AG10803 (cell line): ENCODE data around the gene OTOP2.

Experiments used
- DNase-seq: peaks from one replicate; pipeline ENCODE4 v3.0.0; 2010; ENCODE audit warnings: low read depth
- H3K4me3 ChIP-seq: 2 replicates; pipeline ENCODE4 v1.5.1; 2011; ENCODE audit warnings: mild to moderate bottlenecking, low read length, control low read depth
- CTCF ChIP-seq: conservative IDR thresholded peaks from 2 replicates; pipeline ENCODE4 v1.5.1; 2011; ENCODE audit warnings: mild to moderate bottlenecking, low read length, control low read depth, inconsistent platforms

OTOP2 gene

DNA sequence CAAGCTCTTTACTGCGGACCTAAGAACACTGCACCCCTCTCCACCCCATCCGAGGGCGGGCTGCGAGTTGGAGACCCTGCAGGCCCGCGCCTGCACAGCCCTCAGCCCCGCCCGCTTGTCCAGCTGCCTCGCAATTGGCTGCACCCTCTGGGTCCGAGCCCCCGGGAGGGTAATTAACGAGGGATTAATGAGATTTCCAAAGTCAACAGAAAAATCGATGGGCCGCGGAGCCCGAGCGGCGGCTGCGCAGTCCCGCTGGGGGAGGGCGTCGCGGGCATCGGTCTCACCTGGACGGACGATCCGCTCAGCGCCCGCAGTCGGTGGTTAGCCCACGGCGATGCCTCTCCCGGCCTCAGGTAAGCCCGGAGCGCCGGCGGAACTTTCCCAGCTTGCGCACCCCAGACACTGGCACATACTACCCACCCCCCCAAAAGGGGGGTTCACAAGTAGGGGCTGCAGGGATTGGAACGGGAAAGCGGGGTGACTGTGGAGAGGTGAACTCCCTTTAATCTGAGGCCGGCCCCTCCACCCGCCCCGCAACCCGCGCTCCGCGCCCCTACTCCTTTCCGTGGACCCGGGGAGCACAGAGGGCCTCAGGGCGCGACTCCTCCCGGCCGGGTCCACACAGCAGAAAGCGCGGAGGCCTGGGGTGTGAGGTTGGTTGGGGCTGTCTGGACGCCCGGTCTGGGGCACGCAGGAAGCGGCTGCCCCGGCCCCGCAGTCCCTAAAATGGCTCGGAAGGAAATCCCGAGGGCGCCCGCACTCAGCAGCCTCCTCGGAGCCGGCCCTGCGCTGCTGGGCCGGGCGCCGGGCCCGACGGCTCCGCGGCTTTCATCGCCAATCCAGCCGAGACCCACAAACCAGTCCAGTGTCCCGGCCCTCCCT lies 11.8 kb downstream of the OTOP2 start, which contains the start of gene OTOP3:
TSS of gene OTOP3 (plus strand) at position 314 of the 885 bp plus-strand sequence. CDS start at position 338, 24 bp downstream.
- no peak within 1 kb of the TSS for H3K4me3 ChIP-seq
- no peak for DNase-seq

GRCh38 chr17:74936470-74936799 lies 12.4 kb downstream of the OTOP2 start:
- H3K4me3 ChIP-seq, result no peak overlapping the region
- no peak for DNase-seq
- TF ChIP-seq CTCF, result no peak

More for the DNA sequence above, 11.8 kb downstream of the OTOP2 start, which contains the start of gene OTOP3:
- no peak for TF ChIP-seq CTCF

GRCh38 chr17:74937064-74938051 lies 13.3 kb downstream of the OTOP2 start:
- no peak overlapping the region for H3K4me3 ChIP-seq
- TF ChIP-seq CTCF, result no peak
- no peak for DNase-seq

- H3K4me3 ChIP-seq, result no peak overlapping the region
- no peak for TF ChIP-seq CTCF
- DNase-seq, result no peak
Measured at GRCh38 chr17:74938194-74938950, 14.3 kb downstream of the OTOP2 start.

- no peak for DNase-seq
- TF ChIP-seq CTCF, result no peak
- no peak overlapping the region for H3K4me3 ChIP-seq
Measured at GRCh38 chr17:74939534-74939933, 15.5 kb downstream of the OTOP2 start.

DNA sequence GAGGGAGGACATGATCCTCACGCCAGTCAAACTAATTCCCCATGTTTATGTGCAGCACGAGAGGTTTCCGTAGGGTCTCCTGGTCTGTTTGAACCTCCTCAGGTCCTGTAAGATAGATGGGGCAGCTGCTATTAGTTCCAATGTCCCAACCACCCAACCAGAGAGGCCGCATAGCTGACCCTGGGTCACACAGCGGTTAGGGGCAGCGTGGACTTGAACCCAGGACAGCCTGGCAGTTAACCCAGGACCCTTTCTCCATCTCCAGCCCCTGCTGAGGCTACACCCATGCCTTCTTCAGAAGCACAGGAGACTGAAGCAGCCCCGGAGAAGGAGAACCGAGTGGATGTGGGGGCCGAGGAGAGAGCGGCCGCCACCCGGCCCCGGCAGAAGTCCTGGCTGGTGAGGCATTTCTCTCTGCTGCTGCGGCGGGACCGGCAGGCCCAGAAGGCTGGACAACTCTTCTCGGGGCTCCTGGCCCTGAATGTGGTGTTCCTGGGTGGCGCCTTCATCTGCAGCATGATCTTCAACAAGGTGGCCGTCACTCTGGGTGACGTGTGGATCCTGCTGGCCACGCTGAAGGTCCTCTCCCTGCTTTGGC lies 17.2 kb downstream of the OTOP2 start:
- H3K4me3 ChIP-seq, result no peak overlapping the region
- DNase-seq, result no peak
- no peak for TF ChIP-seq CTCF
